GM12878 (cell line): Measurements from ENCODE around the gene RNF32.

ENCODE experiments used
- CHD2 ChIP-seq: IDR thresholded peaks from 2 replicates; pipeline ENCODE4 v1.6.1; 2011; ENCODE audit warnings: low read depth, low read length, improper control_type of control experiment, borderline replicate concordance
- EGR1 ChIP-seq, 2 experiments: IDR thresholded peaks; 1 replicate in 1 of 2; 2 replicates in 1 of 2; pipeline ENCODE4 v1.6.1; 2011 to 2012; ENCODE audit warnings: low read depth in 2 of 2, low read length in 2 of 2, borderline replicate concordance in 1 of 2, mild to moderate bottlenecking in 1 of 2, moderate library complexity in 1 of 2
- EZH2 ChIP-seq: IDR thresholded peaks from 2 replicates; pipeline ENCODE4 v1.6.1; 2012; ENCODE audit warnings: low read depth, mild to moderate bottlenecking, control low read depth, inconsistent platforms, low read length, borderline replicate concordance; ENCODE audit not compliant: control insufficient read depth
- HDGF ChIP-seq: fragments of 450-650 bp; IDR thresholded peaks from 2 replicates; pipeline ENCODE4 v1.6.1; 2016; ENCODE audit warnings: antibody characterized with exemption
- RBBP5 ChIP-seq: fragments of 200-600 bp; sonication (generic); conservative IDR thresholded peaks from 2 replicates; pipeline ENCODE4 v1.6.1; 2016
- RFX5 ChIP-seq: IDR thresholded peaks from 2 replicates; pipeline ENCODE4 v1.6.1; 2011; ENCODE audit warnings: low read depth, low read length, improper control_type of control experiment
- WRNIP1 ChIP-seq: IDR thresholded peaks from 2 replicates; pipeline ENCODE4 v1.6.1; 2011; ENCODE audit warnings: low read depth, low read length, improper control_type of control experiment, borderline replicate concordance
- TF ChIP-seq, protein P1 (sequence below), 3 experiments: IDR thresholded peaks in 2 of 3; conservative IDR thresholded peaks in 1 of 3; 2 replicates each; pipeline ENCODE4 v1.5.1; 2011; ENCODE audit warnings: low read depth in 3 of 3, low read length in 3 of 3, mild to moderate bottlenecking in 3 of 3, control low read depth in 2 of 3, moderate library complexity in 2 of 3, inconsistent platforms in 1 of 3, mixed read lengths in 1 of 3; ENCODE audit not compliant: control insufficient read depth in 2 of 3, insufficient read depth in 1 of 3; ENCODE audit errors: extremely low read depth in 1 of 3
- TF ChIP-seq, protein P2 (sequence below): IDR thresholded peaks from 2 replicates; pipeline ENCODE4 v1.6.1; 2012; ENCODE audit warnings: mild to moderate bottlenecking, low read depth, low read length
- TF ChIP-seq, protein P3 (sequence below): IDR thresholded peaks from 2 replicates; pipeline ENCODE4 v1.6.1; 2011; ENCODE audit warnings: borderline replicate concordance, low read depth, mild to moderate bottlenecking, moderate library complexity, mixed read lengths, low read length; ENCODE audit not compliant: insufficient read depth; ENCODE audit errors: extremely low read length
- TF ChIP-seq, protein P4 (sequence below): fragments of 150-350 bp; IDR thresholded peaks from 2 replicates; pipeline ENCODE4 v1.6.1; 2016; ENCODE audit warnings: low read depth, low read length
- TF ChIP-seq, protein P5 (sequence below): IDR thresholded peaks from 2 replicates; pipeline ENCODE4 v1.6.1; 2012; ENCODE audit warnings: low read length, inconsistent platforms

DNA sequence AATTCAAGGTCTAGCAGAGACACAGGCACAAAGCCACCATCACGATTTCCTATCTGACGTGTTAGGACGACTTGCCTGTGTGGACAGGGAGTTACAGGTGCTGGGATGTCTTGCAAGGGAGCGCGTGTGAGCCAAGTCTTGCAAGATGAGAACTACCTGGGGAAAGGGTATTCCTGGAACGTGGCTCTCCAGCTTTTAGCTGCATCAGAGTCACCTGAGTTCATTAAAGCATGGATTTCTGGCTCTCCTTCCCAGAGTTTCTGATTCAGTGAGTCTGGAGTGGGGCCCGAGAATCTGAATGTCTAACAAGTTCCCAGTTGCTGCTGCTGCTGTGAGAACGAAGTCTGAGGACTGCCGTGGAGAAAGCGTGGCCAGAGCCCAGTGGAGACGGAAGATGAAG, 30.0 kb upstream of the RNF32 start:
- TF ChIP-seq, protein P1, sequence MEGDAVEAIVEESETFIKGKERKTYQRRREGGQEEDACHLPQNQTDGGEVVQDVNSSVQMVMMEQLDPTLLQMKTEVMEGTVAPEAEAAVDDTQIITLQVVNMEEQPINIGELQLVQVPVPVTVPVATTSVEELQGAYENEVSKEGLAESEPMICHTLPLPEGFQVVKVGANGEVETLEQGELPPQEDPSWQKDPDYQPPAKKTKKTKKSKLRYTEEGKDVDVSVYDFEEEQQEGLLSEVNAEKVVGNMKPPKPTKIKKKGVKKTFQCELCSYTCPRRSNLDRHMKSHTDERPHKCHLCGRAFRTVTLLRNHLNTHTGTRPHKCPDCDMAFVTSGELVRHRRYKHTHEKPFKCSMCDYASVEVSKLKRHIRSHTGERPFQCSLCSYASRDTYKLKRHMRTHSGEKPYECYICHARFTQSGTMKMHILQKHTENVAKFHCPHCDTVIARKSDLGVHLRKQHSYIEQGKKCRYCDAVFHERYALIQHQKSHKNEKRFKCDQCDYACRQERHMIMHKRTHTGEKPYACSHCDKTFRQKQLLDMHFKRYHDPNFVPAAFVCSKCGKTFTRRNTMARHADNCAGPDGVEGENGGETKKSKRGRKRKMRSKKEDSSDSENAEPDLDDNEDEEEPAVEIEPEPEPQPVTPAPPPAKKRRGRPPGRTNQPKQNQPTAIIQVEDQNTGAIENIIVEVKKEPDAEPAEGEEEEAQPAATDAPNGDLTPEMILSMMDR (IDR thresholded peaks at IDR 0.05 in 2 of 3, conservative IDR thresholded peaks at IDR 0.05 in 1 of 3; ENCODE audit: control insufficient read depth in 2 of 3, extremely low read depth in 1 of 3, insufficient read depth in 1 of 3, low read depth in 3 of 3, low read length in 3 of 3) = no peak
- no peak for TF ChIP-seq RFX5
- TF ChIP-seq CHD2 = no peak
- TF ChIP-seq, protein P2, sequence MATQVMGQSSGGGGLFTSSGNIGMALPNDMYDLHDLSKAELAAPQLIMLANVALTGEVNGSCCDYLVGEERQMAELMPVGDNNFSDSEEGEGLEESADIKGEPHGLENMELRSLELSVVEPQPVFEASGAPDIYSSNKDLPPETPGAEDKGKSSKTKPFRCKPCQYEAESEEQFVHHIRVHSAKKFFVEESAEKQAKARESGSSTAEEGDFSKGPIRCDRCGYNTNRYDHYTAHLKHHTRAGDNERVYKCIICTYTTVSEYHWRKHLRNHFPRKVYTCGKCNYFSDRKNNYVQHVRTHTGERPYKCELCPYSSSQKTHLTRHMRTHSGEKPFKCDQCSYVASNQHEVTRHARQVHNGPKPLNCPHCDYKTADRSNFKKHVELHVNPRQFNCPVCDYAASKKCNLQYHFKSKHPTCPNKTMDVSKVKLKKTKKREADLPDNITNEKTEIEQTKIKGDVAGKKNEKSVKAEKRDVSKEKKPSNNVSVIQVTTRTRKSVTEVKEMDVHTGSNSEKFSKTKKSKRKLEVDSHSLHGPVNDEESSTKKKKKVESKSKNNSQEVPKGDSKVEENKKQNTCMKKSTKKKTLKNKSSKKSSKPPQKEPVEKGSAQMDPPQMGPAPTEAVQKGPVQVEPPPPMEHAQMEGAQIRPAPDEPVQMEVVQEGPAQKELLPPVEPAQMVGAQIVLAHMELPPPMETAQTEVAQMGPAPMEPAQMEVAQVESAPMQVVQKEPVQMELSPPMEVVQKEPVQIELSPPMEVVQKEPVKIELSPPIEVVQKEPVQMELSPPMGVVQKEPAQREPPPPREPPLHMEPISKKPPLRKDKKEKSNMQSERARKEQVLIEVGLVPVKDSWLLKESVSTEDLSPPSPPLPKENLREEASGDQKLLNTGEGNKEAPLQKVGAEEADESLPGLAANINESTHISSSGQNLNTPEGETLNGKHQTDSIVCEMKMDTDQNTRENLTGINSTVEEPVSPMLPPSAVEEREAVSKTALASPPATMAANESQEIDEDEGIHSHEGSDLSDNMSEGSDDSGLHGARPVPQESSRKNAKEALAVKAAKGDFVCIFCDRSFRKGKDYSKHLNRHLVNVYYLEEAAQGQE = no peak
- TF ChIP-seq EGR1 (IDR thresholded peaks at IDR 0.05; ENCODE audit: borderline replicate concordance in 1 of 2, low read depth in 2 of 2, low read length in 2 of 2) = no peak
- TF ChIP-seq WRNIP1 = no peak
- TF ChIP-seq, protein P3, sequence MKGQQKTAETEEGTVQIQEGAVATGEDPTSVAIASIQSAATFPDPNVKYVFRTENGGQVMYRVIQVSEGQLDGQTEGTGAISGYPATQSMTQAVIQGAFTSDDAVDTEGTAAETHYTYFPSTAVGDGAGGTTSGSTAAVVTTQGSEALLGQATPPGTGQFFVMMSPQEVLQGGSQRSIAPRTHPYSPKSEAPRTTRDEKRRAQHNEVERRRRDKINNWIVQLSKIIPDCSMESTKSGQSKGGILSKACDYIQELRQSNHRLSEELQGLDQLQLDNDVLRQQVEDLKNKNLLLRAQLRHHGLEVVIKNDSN = no peak
- no peak for TF ChIP-seq EZH2
- TF ChIP-seq HDGF = no peak
- TF ChIP-seq, protein P4, sequence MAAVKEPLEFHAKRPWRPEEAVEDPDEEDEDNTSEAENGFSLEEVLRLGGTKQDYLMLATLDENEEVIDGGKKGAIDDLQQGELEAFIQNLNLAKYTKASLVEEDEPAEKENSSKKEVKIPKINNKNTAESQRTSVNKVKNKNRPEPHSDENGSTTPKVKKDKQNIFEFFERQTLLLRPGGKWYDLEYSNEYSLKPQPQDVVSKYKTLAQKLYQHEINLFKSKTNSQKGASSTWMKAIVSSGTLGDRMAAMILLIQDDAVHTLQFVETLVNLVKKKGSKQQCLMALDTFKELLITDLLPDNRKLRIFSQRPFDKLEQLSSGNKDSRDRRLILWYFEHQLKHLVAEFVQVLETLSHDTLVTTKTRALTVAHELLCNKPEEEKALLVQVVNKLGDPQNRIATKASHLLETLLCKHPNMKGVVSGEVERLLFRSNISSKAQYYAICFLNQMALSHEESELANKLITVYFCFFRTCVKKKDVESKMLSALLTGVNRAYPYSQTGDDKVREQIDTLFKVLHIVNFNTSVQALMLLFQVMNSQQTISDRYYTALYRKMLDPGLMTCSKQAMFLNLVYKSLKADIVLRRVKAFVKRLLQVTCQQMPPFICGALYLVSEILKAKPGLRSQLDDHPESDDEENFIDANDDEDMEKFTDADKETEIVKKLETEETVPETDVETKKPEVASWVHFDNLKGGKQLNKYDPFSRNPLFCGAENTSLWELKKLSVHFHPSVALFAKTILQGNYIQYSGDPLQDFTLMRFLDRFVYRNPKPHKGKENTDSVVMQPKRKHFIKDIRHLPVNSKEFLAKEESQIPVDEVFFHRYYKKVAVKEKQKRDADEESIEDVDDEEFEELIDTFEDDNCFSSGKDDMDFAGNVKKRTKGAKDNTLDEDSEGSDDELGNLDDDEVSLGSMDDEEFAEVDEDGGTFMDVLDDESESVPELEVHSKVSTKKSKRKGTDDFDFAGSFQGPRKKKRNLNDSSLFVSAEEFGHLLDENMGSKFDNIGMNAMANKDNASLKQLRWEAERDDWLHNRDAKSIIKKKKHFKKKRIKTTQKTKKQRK = no peak
- TF ChIP-seq RBBP5 = no peak
- TF ChIP-seq, protein P5, sequence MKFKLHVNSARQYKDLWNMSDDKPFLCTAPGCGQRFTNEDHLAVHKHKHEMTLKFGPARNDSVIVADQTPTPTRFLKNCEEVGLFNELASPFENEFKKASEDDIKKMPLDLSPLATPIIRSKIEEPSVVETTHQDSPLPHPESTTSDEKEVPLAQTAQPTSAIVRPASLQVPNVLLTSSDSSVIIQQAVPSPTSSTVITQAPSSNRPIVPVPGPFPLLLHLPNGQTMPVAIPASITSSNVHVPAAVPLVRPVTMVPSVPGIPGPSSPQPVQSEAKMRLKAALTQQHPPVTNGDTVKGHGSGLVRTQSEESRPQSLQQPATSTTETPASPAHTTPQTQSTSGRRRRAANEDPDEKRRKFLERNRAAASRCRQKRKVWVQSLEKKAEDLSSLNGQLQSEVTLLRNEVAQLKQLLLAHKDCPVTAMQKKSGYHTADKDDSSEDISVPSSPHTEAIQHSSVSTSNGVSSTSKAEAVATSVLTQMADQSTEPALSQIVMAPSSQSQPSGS = no peak
